Embryonic facial prominence (tissue), 1 donor: Measurements from ENCODE around the gene PBX1.

Experiments
- DNase-seq: peaks from one replicate; pipeline ENCODE4 v3.0.0-alpha.2; 2016; ENCODE audit errors: extremely low spot score

The PBX1 gene

DNA sequence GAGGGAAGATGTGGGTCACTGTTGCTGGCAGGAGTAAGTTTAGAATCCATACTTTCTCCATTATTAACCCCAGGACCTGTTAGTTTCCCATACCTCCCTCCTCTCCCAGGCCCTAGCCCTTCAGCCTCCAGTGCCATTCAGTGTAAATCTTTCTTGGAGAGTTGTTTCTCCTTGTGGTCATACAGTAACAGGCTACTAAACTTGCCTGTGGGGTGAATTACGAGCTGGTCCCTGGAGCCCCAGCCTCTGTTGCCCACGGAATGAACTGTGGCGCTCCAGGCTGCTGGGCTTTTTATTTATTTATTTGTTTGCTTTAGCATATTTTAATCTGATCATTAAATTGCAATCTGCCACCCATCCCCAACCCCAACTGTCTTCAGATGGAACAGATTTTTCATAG lies 305.2 kb downstream of the PBX1 start:
- DNase-seq = no peak

DNA sequence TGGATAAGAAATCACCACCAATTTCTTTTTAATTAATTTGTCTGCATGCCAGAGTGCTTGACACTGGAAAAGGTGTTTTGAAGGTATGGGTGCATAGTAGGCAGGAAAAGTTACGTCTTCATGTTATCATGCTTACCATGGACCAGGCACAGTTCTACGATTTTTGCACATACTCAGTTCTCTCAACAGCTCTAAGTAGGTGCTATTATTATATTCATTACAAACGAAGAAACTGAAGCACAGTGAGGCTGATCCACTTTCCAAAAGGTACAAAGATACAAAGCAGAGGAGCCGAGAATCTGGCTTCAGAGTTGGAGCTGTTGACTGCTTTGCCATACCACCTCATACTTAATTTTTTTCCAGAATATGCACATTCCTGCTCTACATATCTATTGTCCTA lies 306.4 kb downstream of the PBX1 start:
- no peak for DNase-seq

DNA sequence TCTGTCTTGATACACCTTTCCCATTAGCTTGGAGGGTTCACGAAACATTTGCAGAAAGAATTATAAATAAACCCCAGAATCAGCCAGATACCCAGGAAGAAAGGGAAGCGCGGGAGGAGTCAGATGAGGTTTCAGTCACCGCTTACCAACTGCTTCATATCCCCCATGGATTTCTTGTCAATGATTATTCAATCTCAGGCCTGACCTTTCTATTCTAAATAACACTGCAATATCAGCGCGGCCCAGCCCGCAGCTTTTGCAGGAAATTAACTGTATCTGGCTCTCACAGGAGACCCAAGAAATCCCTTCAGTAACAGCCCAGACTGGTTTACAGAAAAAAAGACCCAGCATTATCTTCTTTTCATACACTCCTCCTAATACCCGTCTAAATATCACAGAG lies 308.6 kb downstream of the PBX1 start:
- no peak for DNase-seq

DNA sequence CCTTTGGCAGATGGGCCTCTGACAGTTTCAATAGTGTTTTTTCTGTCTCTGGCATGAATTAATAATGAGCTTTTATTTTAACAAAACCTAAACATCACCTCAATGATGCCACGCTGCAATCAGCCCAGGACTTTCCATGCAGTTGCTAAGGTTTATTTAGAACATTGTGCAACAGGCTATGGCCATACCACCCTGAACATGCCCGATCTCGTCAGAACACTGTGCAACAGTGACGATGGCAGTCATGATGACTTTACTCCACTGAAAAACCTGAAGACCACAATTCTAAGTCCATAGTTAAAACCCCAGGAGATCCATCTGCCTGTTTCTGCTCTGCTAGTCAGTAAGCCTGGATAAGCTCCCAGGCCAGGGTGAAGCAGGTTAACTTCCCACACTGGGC lies 310.0 kb downstream of the PBX1 start:
- no peak for DNase-seq

DNA sequence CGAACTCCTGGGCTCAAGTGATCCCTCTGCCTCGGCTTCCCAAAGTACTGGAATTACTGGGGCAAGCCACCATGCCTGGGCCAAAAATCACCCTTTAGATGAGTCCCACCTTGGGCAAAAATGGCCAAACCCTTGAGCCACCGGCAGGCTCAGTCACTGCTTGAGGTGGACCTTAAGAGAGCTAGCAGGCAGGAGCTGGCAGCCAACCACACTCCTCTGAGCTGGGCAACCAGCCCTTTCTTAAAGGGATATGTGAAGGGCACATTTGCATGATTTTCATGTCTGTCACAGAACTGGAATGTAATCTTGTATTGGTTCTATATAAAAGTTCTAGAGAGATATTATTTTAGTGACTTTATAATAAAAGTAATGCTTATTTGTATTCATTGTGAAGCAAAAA lies 316.5 kb downstream of the PBX1 start:
- no peak for DNase-seq

DNA sequence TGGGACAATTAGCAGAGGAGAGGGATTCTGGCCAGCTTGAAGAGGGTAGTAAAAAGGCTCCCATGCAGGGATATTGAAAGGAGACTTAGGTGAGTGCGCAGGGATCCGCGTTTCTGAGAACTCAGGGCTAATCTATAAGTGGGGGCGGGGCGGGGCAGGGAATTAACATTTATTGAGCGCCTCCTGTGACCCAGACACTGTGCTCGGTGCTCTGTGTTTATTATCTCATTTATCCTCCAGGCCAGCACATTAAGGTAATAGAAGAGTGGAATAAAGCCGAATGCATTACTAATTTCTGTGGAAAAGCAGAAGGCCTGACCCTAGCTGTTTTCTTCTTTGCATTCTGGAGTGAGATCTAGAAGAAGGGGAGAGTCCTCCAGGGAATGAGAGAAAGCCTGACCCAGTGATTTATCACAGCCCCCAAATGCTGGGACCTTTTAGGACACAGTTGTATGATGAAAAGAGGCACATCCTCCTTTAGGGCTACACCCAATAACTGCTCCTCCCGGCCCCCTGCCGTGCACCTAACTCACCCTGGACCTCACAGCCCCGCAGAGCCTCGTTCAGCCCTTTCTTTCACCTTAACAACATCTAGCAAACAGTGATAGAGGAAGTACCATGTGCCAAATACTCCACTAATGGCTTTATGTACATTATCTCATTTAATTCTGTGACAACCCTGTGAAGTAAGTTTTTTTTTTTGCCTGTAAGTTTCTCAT lies 317.6 kb downstream of the PBX1 start:
- no peak for DNase-seq

DNA sequence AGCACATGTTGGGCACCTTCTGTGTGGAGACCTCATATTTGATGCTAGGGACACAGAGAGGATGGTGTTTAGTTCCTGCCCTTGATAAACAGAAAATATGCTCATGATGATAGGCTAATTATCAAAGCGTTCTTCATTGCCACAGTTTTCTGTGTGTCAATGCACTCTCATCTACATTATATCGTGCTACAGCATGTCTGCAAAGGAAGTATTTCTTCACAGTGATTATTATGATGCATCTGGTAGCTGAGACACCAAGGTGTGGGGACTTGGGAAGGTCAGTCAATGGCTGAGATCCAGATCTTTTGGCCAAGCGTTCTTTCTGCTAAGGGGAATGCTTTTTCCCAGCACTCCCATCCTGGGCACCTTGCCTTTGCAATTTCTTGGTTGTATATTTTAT lies 321.2 kb downstream of the PBX1 start:
- no peak for DNase-seq

DNA sequence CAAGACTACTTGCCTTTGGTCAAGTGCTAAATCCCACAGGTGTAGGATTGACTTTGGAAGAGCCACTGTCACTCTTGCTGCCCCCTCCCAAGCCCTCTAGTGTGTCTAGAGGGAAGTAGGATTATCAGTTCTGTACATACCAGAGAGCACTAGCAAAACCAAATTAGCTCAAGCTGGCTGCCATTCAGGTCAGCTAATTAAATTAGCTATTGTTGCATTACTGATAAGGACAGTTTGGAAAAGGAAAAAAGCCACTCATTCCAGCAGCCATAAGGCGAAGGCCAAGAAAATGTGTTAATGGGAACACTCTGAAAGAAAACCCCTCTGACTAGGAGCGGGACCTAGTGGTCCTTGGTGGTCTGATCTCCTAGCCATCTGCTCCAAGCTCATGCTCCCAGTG lies 321.7 kb downstream of the PBX1 start:
- no peak for DNase-seq

DNA sequence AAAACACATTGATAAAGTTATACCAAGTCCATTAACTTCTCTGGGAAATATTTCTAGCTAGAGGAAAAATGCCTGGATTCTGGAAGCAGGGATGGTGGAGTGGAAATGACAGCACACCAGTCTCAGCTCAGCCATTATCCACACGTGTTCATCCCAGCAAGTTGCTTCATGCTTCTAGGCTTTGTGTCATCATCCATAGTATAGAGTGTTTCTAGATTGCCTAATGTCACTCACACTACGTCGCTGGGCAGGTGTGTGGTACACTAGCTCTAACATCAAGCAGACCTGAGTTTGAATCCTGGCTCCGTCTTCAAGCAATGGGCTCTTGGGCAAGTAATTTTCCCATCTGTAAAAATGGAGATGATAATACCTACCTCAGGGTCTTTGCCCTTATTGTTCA lies 326.3 kb downstream of the PBX1 start:
- no peak for DNase-seq

DNA sequence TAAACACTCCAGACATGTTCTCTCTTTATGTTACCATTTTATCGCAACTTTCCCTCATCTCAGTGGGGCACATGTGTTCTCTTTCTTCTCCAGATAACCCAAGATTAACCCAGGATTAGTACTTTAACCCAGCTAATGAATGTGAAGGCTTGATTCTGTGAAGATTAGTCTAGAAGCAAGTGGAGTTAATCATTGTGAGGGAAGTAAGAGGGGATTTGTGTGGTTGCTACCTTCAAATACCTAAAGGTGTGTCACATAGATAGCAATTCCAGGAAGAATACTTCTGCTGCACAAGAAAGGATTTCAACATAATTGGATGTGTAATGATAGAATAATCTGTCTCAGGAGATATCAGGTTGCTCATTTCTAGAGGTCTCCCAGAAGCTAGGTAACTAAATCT lies 327.1 kb downstream of the PBX1 start:
- no peak for DNase-seq

DNA sequence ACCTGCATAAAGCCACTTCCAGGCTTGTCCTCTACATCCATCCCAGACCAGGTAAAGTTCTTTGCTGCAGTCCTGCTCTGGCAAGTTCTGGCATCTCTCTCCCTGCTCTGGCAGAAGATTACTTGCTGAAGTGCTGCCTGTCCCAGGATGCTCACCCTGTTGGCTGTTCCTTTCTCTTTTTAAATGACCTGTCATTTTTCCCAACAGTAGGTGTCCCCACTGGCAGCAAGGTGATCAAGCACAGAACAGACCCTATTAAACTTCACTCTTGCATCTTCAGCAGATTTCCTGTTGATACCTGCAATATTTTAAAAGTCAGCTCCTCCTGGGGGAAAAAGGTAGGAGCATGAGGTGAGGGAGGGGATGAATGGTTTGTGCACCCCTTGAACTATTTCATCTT lies 332.6 kb downstream of the PBX1 start:
- DNase-seq = no peak

DNA sequence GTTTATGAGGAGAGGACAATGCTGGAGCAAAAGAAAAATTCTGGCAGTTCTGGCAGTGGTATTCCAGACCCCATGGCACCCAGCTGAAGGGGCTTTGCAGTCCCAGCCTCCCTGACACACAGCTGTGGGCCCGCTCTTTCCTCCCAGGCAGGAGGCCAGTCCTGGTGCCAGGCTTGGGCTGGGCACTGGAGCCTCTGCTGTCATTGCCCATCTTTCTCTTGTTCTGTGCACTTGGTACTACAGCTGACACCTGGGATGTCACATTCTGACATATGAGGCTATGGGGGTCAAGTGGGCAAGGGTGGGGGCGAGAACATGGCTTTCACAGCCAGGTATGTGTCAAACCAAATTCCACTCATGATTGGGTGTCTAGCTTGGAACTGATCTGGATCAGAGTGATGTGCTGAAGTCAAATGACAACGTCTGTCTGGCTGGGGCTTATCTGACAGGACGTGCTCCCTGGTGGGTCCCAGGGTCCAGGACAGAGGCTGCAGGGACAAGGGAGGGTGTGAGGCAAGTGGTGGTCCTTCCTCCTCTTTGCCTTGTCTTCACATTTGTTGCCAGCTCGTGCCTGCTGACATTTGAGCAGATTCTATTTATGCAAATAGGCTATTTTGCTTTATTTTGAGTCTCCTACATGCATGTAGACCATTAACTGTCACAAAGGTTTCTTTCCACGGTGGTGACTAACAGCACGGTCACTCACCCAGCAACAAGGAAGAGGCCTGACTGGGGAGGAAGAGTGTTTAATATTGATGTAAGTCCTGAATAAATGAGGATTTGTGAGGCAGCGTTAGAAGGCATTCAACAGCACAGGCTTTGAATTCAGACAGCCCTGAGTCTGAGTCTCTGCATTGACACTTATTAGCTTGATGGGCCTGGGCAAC lies 336.3 kb downstream of the PBX1 start:
- no peak for DNase-seq

DNA sequence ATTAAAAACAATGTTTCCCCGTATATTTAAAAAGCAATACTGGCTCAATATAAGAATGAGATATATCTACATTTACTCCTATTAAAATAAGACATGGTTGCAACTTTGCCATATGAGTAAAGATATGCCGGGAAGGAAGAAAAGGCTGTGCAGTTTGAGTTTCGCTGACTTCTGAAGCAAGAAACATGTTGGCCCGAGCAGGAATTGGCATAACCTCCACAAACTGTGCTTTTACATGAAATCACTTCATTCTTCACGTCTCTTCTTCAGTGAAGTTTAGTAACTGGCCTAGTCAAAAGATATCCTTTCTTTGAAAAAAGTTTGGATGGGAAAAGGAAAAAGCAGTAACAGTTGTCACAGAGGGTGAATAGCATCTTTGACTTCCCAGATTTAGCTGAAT lies 342.0 kb downstream of the PBX1 start:
- no peak for DNase-seq
